ENCODE measurements around the gene GALNT9.

GRCh38 chr12:132190012-132190755 is 139.2 kb downstream of the GALNT9 start:
- TF ChIP-seq CTCF (IDR thresholded peaks at IDR 0.05 in 2 of 3, conservative IDR thresholded peaks at IDR 0.05 in 1 of 3; ENCODE audit: borderline replicate concordance in 1 of 3, insufficient read depth in 1 of 3, low read depth in 2 of 3, low read length in 2 of 3), result no peak
- TF ChIP-seq EZH2phosphoT487 (IDR thresholded peaks at IDR 0.05; ENCODE audit: borderline replicate concordance), result no peak
- no peak for TF ChIP-seq REST (IDR thresholded peaks at IDR 0.05; ENCODE audit: low read depth)
- TF ChIP-seq POLR2AphosphoS5 (IDR thresholded peaks at IDR 0.05; ENCODE audit: low read depth, low read length), result no peak
- no peak for TF ChIP-seq ZBTB33 (IDR thresholded peaks at IDR 0.05; ENCODE audit: extremely low read depth, insufficient replicate concordance, low read length)
- no peak for TF ChIP-seq SRF (IDR thresholded peaks at IDR 0.05; ENCODE audit: low read depth)
- no peak for TF ChIP-seq EZH2 (IDR thresholded peaks at IDR 0.05)
- no peak for TF ChIP-seq SIN3A (IDR thresholded peaks at IDR 0.05; ENCODE audit: low read depth)
- no peak for TF ChIP-seq CEBPB (IDR thresholded peaks at IDR 0.05; ENCODE audit: low read depth)
- TF ChIP-seq RAD21 (IDR thresholded peaks at IDR 0.05; ENCODE audit: low read depth), result no peak
- TF ChIP-seq POLR2A (IDR thresholded peaks at IDR 0.05; ENCODE audit: borderline replicate concordance, extremely low read depth, insufficient read depth, insufficient read length), result no peak
- no peak for TF ChIP-seq FOSL1 (IDR thresholded peaks at IDR 0.05; ENCODE audit: low read depth)
- no peak for TF ChIP-seq SP1 (IDR thresholded peaks at IDR 0.05; ENCODE audit: low read depth)

Data from HCT116 (cell line).